A673 (cell line): ENCODE data around the gene TCF7.

Experiments
- CTCF ChIP-seq: fragments of 300-800, 200-600 bp; sonication (generic); conservative IDR thresholded peaks from 2 replicates; pipeline ENCODE4 v1.5.1; 2017; ENCODE audit warnings: low read depth, mild to moderate bottlenecking, antibody characterized with exemption, low read length, moderate library complexity, mixed read lengths
- EZH2 ChIP-seq: fragments of 200-600 bp; sonication (generic); IDR thresholded peaks from 2 replicates; pipeline ENCODE4 v1.6.1; 2017; ENCODE audit warnings: borderline replicate concordance, low read depth, mild to moderate bottlenecking, mixed read lengths, antibody characterized with exemption, low read length; ENCODE audit not compliant: poor library complexity, severe bottlenecking

GRCh38 chr5:134149571-134150303 is 35.3 kb downstream of the TCF7 start:
- no peak for TF ChIP-seq CTCF
- TF ChIP-seq EZH2: no peak
